Astrocyte (in vitro differentiated cells and primary cell): Measurements from ENCODE around the gene C10orf143. TPM values are rescaled to one million over a fixed set of nuclear protein-coding genes. Genes with fewer than 3 reads are reported as not detected.

Source experiments
- DNase-seq: peaks from one replicate; pipeline ENCODE4 v3.0.0-alpha.2; 2010; ENCODE audit warnings: low read depth
- FAIRE-seq: peaks from 2 replicates; lab custom pipeline; 2011; peaks lifted over from hg19 to GRCh38; lab: Jason Lieb, UNC
- H2AFZ ChIP-seq: 2 replicates; pipeline ENCODE4 v1.6.0; 2012; ENCODE audit warnings: low read depth, low read length, inconsistent platforms
- H3K27ac ChIP-seq: 2 replicates; pipeline ENCODE4 v1.5.1; 2011; ENCODE audit warnings: low read depth, low read length, inconsistent platforms
- H3K27me3 ChIP-seq: 2 replicates; pipeline ENCODE4 v1.6.0; 2011; ENCODE audit warnings: low read length, inconsistent platforms; ENCODE audit not compliant: insufficient read depth
- H3K36me3 ChIP-seq: 2 replicates; pipeline ENCODE4 v1.5.1; 2011; ENCODE audit warnings: low read length, inconsistent platforms; ENCODE audit not compliant: insufficient read depth
- H3K4me1 ChIP-seq: 2 replicates; pipeline ENCODE4 v1.5.1; 2011; ENCODE audit warnings: low read length, inconsistent platforms; ENCODE audit not compliant: insufficient read depth
- H3K4me2 ChIP-seq: 2 replicates; pipeline ENCODE4 v1.6.0; 2012; ENCODE audit warnings: low read length, inconsistent platforms
- H3K4me3 ChIP-seq: 2 replicates; pipeline ENCODE4 v1.5.1; 2011; ENCODE audit warnings: low read depth, mild to moderate bottlenecking, low read length, inconsistent platforms; ENCODE audit not compliant: insufficient read depth
- H3K79me2 ChIP-seq: 2 replicates; pipeline ENCODE4 v1.6.0; 2012; ENCODE audit warnings: mild to moderate bottlenecking, low read length, inconsistent platforms; ENCODE audit not compliant: insufficient read depth
- H3K9ac ChIP-seq: 2 replicates; pipeline ENCODE4 v1.6.0; 2012; ENCODE audit warnings: mild to moderate bottlenecking, low read length, inconsistent platforms
- H3K9me3 ChIP-seq: 2 replicates; pipeline ENCODE4 v1.5.1; 2012; ENCODE audit warnings: low read depth, mild to moderate bottlenecking, low read length, inconsistent platforms; ENCODE audit not compliant: insufficient read depth
- H4K20me1 ChIP-seq: 2 replicates; pipeline ENCODE4 v1.6.0; 2012; ENCODE audit warnings: low read length, inconsistent platforms; ENCODE audit not compliant: insufficient read depth
- H3K27ac Mint-ChIP-seq: one replicate; pipeline ENCODE4 v1.8.0; 2021; ENCODE audit warnings: mild to moderate bottlenecking, mixed read lengths; ENCODE audit not compliant: unreplicated experiment
- H3K27me3 Mint-ChIP-seq: one replicate; pipeline ENCODE4 v1.8.0; 2021; ENCODE audit warnings: low read depth, mixed read lengths; ENCODE audit not compliant: unreplicated experiment
- H3K36me3 Mint-ChIP-seq: one replicate; pipeline ENCODE4 v1.8.0; 2021; ENCODE audit warnings: low read depth, mixed read lengths; ENCODE audit not compliant: unreplicated experiment
- H3K4me1 Mint-ChIP-seq: one replicate; pipeline ENCODE4 v1.8.0; 2021; ENCODE audit warnings: low read depth, mixed read lengths; ENCODE audit not compliant: unreplicated experiment
- H3K4me3 Mint-ChIP-seq: one replicate; pipeline ENCODE4 v1.8.0; 2021; ENCODE audit warnings: mild to moderate bottlenecking, moderate library complexity, mixed read lengths; ENCODE audit not compliant: unreplicated experiment
- H3K9me3 Mint-ChIP-seq: one replicate; pipeline ENCODE4 v1.8.0; 2021; ENCODE audit warnings: mild to moderate bottlenecking, mixed read lengths; ENCODE audit not compliant: unreplicated experiment
- EZH2 ChIP-seq: IDR thresholded peaks from 2 replicates; pipeline ENCODE4 v1.6.1; 2012; ENCODE audit warnings: mild to moderate bottlenecking, low read length, inconsistent platforms; ENCODE audit not compliant: insufficient read depth
- total RNA-seq: library from RNA; stranded (reverse); gene quantifications from 2 replicates; pipeline ENCODE4 v1.2.1, GENCODE V29; 2021
- TF ChIP-seq, protein P1 (sequence below): IDR thresholded peaks from 2 replicates; pipeline ENCODE4 v1.5.1; 2011; ENCODE audit warnings: low read depth, mild to moderate bottlenecking, inconsistent platforms, low read length, moderate library complexity; ENCODE audit not compliant: insufficient read depth

C10orf143 gene
- total RNA-seq, 1 donor from 2014 or later: 0.73 TPM

DNA sequence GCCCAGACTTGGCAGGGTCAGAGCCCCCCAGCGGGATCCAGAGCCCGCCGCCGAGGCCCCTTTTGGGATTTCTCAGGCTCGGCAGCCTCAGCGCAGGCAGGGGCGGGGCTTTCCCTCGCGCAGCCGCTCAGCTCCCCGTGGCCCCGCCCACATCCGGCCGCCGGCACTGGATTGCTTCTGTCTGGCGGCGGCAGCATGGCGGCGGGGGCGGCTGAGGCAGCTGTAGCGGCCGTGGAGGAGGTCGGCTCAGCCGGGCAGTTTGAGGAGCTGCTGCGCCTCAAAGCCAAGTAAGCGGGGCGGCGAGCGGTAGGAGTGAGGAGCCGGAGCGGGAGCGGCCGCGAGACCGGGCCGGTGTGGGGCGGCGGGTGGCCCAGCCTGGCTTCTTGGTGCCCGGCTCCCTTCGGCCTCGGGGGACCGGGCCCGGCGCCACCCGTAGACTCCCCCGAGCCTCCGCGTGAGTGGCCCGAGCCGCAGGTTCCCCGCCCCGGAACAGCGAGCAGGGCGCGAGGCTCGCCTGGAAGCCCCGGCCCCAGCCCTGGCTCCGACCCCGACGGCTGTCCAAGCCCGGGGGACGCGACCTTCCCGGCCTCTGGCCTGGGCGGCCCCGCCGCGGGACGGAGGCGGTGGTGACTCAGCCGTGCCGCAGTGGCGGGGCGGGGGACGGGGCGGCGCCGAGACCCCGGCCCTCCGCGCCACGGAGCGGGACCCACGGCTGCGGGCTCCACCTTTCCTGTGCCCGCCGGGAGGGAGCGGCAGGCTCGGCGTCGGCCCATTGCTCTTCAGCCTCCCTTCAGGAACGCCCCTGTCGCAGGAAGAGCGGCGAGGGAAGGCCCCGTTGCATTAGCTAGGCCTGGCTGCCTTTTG, 25.8 kb upstream of the C10orf143 start, which contains the start of gene GLRX3:
Gene GLRX3 (plus strand): TSS at position 166 of the 864 bp plus-strand sequence. CDS start 30 bp downstream, at position 196.
- FAIRE-seq: no peak

DNA sequence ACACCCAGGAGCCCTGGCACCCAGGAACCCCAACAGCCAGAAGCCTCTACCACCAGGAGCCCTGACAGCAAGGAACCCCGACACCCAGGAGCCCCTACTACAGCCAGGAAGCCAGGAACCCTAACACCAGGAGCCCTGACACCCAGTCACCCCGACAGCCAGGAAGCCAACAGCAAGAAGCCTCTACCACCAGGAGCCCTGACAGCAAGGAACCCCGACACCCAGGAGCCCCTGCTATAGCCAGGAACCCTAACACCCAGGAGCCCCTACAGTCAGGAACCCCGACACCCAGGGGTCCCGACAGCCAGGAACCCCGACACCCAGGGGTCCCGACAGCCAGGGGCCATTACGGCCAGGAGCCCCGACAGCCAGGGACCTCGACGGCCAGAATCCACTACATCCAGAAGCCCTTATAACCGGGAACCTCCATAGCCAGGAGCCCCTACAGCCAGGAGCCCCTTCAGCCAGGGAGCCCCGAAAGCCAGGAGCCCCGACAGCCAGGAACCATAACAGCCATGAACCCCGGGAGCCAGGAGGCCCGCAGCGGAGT, 25.1 kb upstream of the C10orf143 start:
- no peak for FAIRE-seq
- H3K27ac Mint-ChIP-seq: no peak overlapping the region
- peak overlapping the region; percentile 91 for H3K9ac ChIP-seq

More for the DNA sequence above, 25.8 kb upstream of the C10orf143 start, which contains the start of gene GLRX3:
- no peaks in the 10 kb centered on the region for H3K9me3 ChIP-seq
- peaks cover 9% of the 10 kb centered on the region for H3K4me1 ChIP-seq
- Mint-ChIP-seq H3K4me1 (peaks cover 21% of the 10 kb centered on the region), H3K27me3 (peaks cover 3% of the 10 kb centered on the region), H3K27ac (peak within 1 kb of the TSS; percentile 79), H3K4me3 (peak within 1 kb of the TSS; percentile 95), H3K9me3 (no peaks in the 10 kb centered on the region), H3K36me3 (no peaks in the 10 kb centered on the region)
- peak within 1 kb of the TSS; percentile 92 for H3K4me3 ChIP-seq
- H3K36me3 ChIP-seq: peaks cover 2% of the 10 kb centered on the region
- H3K4me2 ChIP-seq: peak within 1 kb of the TSS; percentile 99
- H3K9ac ChIP-seq: peak within 1 kb of the TSS; percentile 91
- H3K79me2 ChIP-seq: peaks cover 53% of the 10 kb centered on the region
- TF ChIP-seq EZH2: no peak
- TF ChIP-seq, protein P1, sequence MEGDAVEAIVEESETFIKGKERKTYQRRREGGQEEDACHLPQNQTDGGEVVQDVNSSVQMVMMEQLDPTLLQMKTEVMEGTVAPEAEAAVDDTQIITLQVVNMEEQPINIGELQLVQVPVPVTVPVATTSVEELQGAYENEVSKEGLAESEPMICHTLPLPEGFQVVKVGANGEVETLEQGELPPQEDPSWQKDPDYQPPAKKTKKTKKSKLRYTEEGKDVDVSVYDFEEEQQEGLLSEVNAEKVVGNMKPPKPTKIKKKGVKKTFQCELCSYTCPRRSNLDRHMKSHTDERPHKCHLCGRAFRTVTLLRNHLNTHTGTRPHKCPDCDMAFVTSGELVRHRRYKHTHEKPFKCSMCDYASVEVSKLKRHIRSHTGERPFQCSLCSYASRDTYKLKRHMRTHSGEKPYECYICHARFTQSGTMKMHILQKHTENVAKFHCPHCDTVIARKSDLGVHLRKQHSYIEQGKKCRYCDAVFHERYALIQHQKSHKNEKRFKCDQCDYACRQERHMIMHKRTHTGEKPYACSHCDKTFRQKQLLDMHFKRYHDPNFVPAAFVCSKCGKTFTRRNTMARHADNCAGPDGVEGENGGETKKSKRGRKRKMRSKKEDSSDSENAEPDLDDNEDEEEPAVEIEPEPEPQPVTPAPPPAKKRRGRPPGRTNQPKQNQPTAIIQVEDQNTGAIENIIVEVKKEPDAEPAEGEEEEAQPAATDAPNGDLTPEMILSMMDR: no peak
- H3K27ac ChIP-seq: peak within 1 kb of the TSS; percentile 82
- H3K27me3 ChIP-seq: no peaks in the 10 kb centered on the region
- H4K20me1 ChIP-seq: peaks cover 43% of the 10 kb centered on the region
- peak within 1 kb of the TSS; percentile 92 for H2AFZ ChIP-seq
- peak; percentile 64 for DNase-seq

More for the DNA sequence above, 25.1 kb upstream of the C10orf143 start:
- Mint-ChIP-seq H3K4me3 (peak overlapping the region; percentile 82), H3K36me3 (no peaks in the 10 kb centered on the region), H3K9me3 (no peaks in the 10 kb centered on the region), H3K27me3 (peaks cover 3% of the 10 kb centered on the region), H3K4me1 (peaks cover 18% of the 10 kb centered on the region)
- Histone ChIP-seq H3K27me3 (no peaks in the 10 kb centered on the region), H3K4me3 (peak overlapping the region; percentile 92), H3K4me1 (peaks cover 9% of the 10 kb centered on the region), H3K4me2 (peak overlapping the region; percentile 99), H3K36me3 (peaks cover 2% of the 10 kb centered on the region), H3K27ac (peak overlapping the region; percentile 82), H2AFZ (peak overlapping the region; percentile 92), H3K9me3 (no peaks in the 10 kb centered on the region), H4K20me1 (peaks cover 36% of the 10 kb centered on the region), H3K79me2 (peaks cover 46% of the 10 kb centered on the region)
- TF ChIP-seq, protein P1: no peak
- peak; percentile 39 for TF ChIP-seq EZH2
- no peak for DNase-seq
